HG02870 (cell line): Measurements from ENCODE around the gene DPP10.
"Not testable (repeated sequence)": the region's sequence is repeated elsewhere in the genome, so short reads cannot be mapped to it uniquely, and the experiment has no call there.

Experiments
- ATAC-seq: cut with Tn5 transposase; IDR thresholded peaks from one replicate; pipeline ENCODE4 v1.9.1; 2021; ENCODE audit warnings: mild to moderate bottlenecking, moderate library complexity; ENCODE audit not compliant: unreplicated experiment

The DPP10 gene

DNA sequence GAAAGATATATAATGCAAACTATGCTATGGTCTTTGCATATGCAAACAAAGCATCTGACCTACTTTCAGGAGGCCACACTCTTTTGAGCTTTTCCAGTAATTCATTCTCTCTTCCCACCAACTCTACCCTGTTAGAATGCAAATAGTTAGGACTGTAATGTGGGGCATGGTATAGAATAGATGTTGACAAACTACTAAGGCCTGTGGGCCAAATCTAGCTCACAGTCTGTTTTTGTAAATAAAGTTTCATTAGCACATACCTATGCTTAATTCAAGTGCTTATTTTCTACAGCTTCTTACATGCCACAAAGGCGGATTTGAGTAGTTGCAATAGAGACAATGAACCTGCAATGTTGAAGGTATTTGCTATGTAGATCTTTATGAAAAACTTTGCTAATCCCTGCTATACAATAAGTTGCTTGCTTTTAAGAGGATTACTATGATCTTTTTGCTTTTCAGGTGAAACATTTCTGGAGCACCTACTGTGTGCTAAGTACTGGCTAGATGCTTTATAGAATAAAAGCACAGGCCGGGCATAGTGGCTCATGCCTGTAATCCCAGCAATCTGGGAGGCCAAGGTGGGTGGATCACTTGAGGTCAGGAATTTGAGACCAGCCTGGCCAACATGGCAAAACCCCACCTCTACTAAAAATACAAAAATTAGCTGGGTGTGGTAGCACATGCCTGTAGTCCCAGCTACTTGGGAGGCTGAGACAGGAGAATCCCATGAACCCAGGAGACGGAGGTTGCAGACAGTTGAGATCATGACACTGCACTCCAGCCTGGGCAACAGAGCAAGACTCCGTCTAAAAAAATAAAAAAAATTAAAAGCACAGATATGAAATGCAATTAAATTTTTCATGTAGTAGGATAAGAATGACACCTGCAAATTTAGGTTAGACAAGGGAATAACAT is 267.8 kb downstream of the DPP10 start:
- no peak for ATAC-seq

DNA sequence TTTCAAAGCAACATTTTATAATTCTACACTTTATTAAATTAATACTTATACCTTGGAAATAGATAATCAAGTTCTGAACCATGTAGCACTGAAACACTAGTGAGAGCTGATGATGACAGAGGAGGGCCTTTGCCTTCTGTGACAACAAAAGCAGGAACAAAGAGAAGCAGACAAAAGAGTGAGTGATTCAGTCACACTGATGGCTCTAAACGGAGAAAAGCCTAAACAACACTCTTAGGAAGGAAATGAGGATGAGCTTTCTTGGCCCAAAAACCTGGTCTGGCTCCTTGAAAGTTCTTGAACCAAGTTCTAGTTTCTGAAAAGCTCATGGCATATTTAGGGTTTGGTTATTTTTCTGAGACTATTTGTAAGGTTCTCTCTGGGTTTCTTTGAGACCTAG is 271.9 kb downstream of the DPP10 start:
- ATAC-seq = no peak

DNA sequence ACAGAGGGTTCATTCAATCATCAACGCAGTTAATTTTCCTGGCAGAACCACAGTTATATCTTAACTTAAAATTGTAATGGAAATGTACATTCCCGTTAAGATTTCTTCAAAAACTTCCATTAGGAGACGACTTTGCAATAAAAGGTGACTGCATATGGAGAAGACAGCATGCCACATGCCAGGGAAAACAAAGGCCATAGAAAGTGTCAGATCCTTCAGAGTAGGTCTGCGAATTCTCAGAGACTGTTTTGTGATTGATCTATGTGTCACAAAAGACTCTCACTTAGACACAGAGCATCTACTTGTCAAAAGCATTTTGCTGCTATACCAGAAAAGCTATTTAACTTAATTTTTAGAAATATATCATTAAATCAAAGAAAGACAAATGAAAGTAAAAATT is 274.6 kb downstream of the DPP10 start:
- ATAC-seq = no peak

DNA sequence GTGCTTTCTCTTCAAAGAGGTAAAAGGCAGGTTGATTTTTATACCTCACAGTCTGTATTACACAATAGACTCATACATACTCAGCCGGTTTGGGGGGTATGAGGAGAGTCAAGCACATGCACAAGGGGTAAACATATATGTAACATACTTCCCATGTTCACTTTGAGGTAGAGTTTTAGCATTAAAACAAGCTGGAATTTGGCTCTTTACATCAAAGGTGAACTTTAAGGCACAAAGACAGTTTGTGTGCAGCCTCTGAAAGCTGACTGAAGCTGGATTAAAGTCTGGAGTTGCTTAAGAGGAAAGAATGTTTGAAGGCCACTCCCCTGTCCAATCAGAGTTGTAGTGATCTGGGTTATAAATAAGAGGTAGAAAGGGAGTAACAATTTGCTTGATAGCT is 282.0 kb downstream of the DPP10 start:
- ATAC-seq = no peak

DNA sequence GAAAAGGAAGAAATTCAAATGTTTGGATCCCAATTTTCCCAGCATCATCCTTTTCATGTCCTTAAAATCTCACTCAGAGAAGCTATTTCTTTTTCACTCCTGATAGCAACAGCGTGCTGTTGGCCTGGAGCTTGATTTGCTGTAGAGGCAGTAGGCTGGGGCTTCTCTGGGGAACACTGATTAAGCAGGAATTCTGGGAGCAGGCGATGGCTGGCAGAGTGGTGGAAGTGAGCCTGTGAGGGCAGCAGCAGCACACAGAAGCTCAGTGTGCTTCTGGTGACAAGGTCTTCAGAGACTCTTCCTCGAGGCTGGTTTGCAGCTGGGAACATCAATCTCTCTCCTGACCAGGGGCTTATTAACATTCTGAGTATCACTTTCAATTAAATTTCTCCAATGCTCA is 284.6 kb downstream of the DPP10 start:
- no peak for ATAC-seq

DNA sequence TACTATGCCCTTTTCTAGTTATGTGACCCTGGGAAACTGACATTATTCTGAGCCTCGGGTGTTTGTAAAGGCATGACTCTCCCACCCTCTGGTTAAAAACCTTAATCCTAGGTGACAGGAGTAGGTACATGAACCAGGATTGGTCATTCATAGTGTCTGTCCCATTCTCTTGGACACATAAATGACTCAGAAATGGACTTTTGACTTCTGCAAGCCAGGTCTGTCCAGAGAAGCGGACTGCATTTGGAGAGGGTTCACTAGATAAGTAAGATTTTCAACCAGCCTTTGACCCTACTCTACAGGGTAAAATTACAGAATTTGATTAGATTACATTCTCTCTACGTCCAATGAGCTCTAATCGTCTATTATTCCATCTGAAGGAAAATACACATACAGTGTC is 285.9 kb downstream of the DPP10 start:
- ATAC-seq = no peak

DNA sequence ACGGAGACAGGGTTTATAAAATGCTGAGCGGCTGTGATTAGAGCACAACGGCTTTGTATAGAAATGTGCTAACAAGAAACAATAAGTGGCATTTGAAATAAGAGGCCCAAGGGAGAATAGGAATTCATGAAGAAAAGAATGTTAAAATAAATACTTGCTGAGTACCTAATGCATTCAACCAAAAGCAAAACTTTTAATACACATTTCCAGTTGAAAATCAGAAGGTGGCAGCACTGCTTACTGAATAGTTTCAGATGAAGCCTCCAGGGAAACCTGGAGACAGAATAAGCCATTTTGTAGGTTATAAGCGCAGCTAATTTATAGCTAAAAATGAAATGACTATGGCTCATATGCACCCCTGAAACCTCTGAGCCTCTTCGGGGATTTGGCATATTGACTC is 286.6 kb downstream of the DPP10 start:
- ATAC-seq = no peak

DNA sequence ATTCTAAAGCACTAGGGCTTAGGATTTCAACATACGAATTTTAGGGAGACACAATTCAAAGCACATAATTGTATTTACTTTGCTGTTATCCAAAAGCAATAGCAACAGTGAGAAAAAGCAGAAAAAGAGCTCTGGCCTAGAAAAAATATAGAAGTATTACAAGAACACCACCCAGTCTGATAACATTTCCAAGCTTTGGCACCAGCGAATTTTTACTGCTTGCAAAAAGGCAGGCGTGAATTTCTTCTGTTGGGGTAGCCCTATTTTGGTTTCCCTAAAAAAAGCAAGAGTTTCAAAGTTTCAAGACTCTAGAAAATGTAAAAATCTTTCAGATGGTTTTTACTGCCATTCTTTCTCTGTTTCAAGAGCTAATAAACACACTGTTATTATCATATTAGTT is 292.7 kb downstream of the DPP10 start:
- no peak for ATAC-seq

DNA sequence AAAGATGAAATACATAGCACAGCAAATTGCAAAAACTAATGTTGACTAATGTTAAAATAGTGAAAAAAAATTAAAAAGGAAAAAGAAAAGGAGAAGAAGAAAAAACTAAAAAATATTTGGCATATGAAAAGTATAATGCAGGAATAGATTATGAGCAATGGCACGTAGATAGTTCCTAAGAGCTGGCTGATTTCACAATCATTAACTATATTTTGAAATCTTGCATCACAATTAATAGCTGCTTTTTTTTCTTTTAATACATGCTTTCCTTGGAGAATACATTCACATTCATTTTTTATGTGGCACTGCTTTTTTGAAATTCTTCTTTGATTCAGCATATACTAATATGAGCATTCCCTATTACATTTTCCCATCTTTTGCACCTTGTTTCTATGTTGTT is 299.8 kb downstream of the DPP10 start:
- no peak for ATAC-seq

DNA sequence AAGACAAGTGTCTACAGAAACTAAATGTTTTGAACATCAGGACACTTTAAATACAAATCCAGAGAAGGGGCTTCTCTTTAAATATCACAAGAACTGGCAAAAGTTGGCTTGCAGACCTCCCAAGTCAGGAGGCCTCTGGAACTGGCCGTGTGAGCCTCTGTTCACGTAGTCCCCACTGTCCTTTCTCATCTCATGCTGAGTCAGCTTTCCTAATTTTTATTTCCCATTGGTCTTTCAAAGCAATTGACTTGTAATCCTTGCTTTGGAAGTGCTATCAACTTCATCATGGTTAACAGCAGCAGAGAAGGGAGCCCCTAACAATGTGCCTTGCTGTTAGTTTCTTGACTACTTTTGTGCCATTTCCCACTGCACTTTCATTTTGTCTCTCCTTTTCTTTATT is 303.3 kb downstream of the DPP10 start:
- ATAC-seq = no peak

DNA sequence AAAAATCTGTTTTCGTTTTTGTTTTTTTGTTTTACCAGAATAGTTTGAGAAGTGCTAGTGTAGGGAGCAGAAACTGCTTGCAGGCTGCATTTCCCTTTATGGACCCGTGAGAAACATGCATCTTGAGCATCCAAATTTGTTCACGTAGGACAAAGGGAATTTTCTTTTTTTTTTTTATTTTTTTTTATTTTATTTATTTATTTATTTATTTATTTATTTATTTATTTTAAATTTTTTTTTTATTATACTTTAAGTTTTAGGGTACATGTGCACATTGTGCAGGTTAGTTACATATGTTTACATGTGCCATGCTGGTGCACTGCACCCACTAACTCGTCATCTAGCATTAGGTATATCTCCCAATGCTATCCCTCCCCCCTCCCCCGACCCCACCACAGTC is 305.7 kb downstream of the DPP10 start:
- not testable (repeated sequence) for ATAC-seq

DNA sequence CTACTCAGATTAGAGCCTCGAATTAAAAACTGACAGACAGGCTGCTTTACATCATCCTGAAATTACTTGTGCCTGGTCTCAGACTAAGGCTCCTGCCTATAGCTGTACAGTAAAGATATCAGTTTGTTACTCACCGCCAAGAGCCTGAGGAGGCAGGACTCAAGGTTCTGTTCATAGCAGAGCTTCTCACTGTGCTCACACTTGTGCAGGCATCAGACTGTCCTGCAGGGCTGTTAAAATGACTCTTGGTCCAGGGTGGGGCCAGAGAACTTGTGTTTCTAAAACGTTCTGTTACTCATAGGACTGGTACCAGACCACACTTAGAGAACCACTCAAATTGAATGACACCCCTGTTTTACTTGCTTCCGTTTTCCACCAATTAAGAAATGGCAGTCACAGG is 310.0 kb downstream of the DPP10 start:
- no peak for ATAC-seq

DNA sequence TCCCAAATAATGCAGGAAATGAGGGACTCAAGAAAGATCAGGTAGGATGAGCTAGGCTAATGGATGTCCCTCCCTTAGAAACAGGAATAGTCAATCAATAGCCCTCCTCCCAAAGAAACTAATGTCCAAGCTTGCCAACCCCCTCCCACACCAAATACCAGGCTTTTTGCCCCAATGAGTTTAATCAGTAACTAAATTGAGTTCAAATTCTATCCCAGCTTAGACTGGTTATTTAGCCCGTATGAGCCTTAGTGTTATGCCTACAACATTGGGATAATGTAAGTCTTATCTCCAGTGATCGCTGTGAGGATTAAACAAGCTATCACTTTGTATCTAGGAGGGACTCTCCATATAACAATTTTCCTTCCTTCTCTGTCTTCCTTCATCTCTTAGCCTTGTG is 310.7 kb downstream of the DPP10 start:
- no peak for ATAC-seq

DNA sequence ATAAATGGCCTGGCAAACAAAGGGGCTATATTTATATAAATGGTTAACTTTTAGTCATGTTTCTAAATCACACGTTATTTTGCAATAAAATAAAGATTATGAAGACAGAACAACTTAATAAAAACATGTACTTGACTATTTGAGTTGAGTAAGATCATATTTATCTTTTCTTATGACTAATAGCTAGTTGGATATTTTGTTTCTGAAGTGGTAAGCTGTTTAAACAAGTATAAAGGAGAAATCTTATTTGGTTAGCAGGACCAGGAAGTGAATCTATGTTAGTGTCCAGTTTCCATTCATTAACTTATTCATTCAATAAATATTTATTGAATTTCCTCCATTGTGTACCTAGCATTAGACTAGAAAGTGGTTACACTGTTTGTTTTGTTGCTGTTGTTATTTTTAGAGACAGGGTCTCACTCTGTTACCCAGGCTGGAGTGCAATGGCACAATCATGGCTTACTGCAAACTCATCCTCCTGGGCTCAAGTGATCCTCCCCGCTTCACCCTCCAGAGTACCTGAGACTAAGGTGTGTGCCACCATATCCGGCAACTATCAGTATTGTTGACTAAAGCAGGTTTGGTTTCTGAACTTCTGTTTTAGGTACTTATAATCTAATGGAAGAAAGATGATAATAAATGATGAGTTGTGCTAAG is 312.6 kb downstream of the DPP10 start:
- no peak for ATAC-seq

DNA sequence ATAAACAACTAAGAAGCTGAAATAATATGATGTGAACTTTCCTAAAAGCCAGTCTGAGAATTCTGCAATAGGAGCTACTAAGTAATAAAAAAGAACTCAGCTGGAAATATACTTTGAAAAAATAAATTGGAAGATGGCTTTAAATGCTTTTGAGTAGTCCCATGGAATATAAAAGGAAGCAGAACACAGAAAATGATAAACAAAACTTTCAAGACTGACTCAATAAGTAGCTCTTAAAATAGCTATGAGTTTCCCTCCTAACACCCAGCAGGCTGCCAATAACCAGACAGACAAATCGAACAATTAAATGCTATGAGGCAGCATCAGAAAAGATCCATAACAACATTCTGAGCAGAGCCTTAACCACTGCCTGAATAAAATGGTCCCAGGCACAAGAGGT is 319.9 kb downstream of the DPP10 start:
- no peak for ATAC-seq

DNA sequence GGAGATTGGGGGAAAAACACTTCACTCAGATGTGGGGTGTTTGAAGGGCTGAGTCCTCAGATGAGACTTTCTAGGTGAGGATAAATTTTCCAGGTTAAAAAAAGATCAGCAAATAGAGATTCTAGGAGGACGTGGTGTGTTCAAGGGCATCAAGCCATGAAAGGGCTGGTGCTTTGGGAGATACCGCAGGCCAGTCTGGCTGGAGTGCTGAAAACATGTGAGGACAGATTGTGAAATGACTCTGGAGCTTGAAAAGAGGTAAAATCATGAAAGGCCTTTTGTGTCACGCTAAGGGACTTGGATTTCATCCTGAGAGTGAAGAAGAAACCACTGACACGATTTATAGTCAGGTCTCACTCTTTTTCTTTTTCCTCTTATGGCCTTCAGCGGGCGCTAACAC is 320.5 kb downstream of the DPP10 start:
- ATAC-seq = no peak

DNA sequence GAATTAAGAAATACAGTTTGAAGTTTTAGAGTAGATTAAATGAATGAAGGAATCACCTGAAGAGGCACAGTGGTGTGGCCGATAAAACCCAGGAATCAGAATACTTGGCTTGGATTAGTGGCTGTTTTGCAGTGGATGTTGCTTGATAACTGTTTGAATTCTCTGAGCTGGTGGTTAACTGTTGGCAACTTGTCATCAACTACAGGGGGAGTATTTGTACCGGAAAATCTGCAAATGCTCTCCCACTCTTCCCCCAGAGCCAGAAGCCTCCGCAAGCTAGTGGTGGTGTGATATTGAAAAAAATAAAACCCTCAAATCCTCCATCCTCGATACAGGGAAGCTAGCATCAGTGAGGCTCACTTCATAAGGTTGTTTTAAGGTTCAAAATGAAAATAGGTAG is 326.7 kb downstream of the DPP10 start:
- no peak for ATAC-seq

DNA sequence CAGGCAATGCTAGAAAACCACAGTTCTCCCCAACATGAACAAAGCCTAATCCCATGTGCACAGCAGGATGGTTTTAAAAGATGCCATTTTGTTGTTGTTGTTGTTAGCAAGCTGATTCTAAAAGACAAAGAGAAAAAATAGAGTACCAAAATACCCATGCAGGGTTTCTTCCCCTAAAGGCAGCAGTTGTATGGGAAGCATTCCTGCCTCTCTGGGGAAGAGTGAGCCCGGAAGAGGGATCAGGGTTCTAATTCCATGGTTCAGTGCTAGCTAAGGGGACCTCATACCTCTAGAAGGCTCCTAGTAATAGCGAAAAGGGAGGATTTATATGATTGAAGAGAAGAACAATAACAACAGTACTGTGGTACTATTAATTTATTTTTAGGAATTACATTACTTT is 327.6 kb downstream of the DPP10 start:
- ATAC-seq = no peak

DNA sequence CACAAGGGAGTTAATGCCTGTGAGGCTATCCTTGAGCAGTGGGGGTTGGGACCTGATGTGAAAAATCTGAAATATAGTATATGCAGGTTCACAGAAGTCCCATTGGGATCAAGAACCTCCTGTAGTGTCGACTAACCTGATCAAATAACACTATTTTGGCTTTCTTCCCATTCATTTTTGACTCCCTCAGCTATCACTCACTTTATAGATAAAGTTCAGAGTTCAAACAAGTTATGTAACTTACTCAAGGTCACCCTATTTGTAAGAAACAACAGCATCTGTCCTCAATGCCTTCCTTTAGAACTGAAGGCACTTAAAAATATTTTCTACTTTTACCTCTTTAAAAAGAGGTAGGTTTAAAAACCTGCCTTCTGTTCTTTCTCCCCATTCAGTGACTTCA is 341.6 kb downstream of the DPP10 start:
- ATAC-seq = no peak

DNA sequence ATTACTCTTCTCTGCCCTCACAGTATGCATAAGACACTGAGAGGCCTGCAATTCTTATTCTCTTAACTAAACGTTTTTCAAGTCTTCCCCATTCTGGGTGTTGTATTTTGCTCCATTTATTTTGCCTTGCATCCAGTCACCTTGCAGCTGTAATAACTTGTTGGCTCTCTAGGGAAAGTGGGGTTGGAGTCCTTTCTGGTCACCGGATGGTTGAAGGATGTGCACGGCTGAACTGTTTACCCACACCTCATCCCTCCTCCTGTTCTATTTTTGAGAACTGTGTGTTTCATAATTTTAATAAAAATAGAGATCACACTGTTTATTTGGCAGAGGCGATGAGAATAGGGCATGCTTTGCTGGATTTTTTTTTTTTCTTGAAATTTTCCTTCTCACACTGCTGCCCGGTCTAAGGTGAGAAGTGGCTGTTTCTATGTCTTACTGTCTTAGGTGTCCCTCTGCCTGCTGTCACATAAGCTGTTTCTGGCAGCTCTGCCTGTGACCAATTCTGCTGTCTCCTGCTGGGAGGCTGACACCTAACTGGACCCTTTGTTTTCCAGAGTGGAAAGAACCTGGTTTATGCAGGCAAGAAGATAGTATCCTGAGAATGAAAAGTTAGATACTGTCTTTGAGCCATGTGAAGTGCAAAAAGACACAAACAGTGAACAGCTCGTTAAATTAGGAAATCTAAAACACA is 342.6 kb downstream of the DPP10 start:
- ATAC-seq = no peak

DNA sequence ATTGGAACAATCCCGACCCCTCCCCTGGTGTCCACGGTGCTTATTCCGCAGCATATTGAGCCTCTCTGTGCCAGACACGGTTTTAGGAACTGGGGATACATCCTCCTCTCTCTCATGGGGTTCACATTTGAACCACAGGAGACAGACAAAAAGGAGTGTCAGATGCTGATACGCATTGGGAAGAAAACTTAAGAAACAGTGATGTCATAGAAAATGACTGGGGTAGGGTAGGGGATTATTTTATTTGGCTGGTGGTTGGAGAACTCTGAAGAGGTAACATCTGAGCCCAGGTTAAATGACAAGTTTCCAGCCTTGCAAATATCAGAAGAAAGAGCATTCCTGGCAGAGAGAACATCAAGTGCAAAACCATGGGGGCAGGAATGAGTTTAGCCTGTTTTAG is 344.5 kb downstream of the DPP10 start:
- ATAC-seq = no peak

DNA sequence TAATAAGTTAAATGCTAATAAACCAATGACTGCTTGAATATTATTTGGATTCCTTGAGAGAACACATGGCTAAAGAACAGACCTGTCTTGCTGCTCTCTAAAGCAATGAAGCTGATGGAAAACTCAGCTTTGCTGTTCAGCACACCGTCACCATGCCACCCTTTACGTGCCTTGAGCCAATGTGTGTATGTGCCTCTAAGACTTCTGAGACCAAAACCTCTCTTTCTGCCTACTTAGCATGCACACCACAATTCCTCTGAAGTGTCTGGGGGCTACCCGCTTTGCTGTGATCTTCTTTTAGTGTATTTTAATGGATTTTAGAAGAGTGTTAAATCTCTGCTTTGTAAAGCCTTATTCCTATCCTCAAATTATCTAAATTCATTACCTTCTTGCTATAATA is 345.0 kb downstream of the DPP10 start:
- no peak for ATAC-seq
